Keratinocyte (primary cell): ENCODE data around the gene TNS4. TPM values are rescaled to one million over a fixed set of nuclear protein-coding genes. Genes with fewer than 3 reads are reported as not detected.

Experiments used
- DNase-seq: peaks from one replicate; pipeline ENCODE4 v3.0.0-alpha.2; 2011; ENCODE audit warnings: low read depth, missing footprints, low spot score
- FAIRE-seq: peaks from 2 replicates; lab custom pipeline; 2011; peaks lifted over from hg19 to GRCh38; lab: Jason Lieb, UNC
- H2AFZ ChIP-seq: 2 replicates; pipeline ENCODE4 v1.6.0; 2012; ENCODE audit warnings: low read length, control low read depth, inconsistent platforms; ENCODE audit not compliant: control insufficient read depth
- H3K27ac ChIP-seq: 2 replicates; pipeline ENCODE4 v1.5.1; 2011; ENCODE audit warnings: low read length; ENCODE audit not compliant: control insufficient read depth, insufficient read depth
- H3K27me3 ChIP-seq: 3 replicates; pipeline ENCODE4 v1.6.0; 2011; ENCODE audit warnings: low read length; ENCODE audit not compliant: control insufficient read depth, insufficient read depth; ENCODE audit errors: extremely low read depth
- H3K36me3 ChIP-seq, 2 experiments: 2 replicates in 1 of 2; 3 replicates in 1 of 2; pipeline ENCODE4 v1.5.1; 2011; ENCODE audit warnings: low read length in 2 of 2, mild to moderate bottlenecking in 1 of 2; ENCODE audit not compliant: control insufficient read depth in 2 of 2, insufficient read depth in 2 of 2; ENCODE audit errors: extremely low read depth in 1 of 2
- H3K4me1 ChIP-seq: 3 replicates; pipeline ENCODE4 v1.5.1; 2011; ENCODE audit warnings: low read length; ENCODE audit not compliant: control insufficient read depth, insufficient read depth; ENCODE audit errors: extremely low read depth
- H3K4me2 ChIP-seq: 3 replicates; pipeline ENCODE4 v1.6.0; 2011; ENCODE audit warnings: low read depth, low read length; ENCODE audit not compliant: control insufficient read depth, insufficient read depth; ENCODE audit errors: extremely low read depth
- H3K4me3 ChIP-seq, 3 experiments: fragments of 200-600 bp in 1 of 3; sonication (generic) in 1 of 3; 2 replicates in 2 of 3; 3 replicates in 1 of 3; pipeline ENCODE4 v1.5.1; 2011 to 2016; ENCODE audit warnings: low read length in 3 of 3, mild to moderate bottlenecking in 3 of 3, control low read depth in 2 of 3, inconsistent platforms in 1 of 3, low read depth in 1 of 3, mixed read lengths in 1 of 3, mixed run types in 1 of 3, moderate library complexity in 1 of 3; ENCODE audit not compliant: control insufficient read depth in 2 of 3, insufficient read depth in 2 of 3; ENCODE audit errors: extremely low read depth in 1 of 3
- H3K79me2 ChIP-seq: 2 replicates; pipeline ENCODE4 v1.6.0; 2012; ENCODE audit warnings: low read length; ENCODE audit not compliant: control insufficient read depth, insufficient read depth
- H3K9ac ChIP-seq: 3 replicates; pipeline ENCODE4 v1.6.0; 2011; ENCODE audit warnings: low read length; ENCODE audit not compliant: control insufficient read depth, insufficient read depth; ENCODE audit errors: extremely low read depth
- H3K9me1 ChIP-seq: 3 replicates; pipeline ENCODE4 v1.6.0; 2011; ENCODE audit warnings: low read length; ENCODE audit not compliant: control insufficient read depth, insufficient read depth; ENCODE audit errors: extremely low read depth
- H3K9me3 ChIP-seq: 2 replicates; pipeline ENCODE4 v1.5.1; 2012; ENCODE audit warnings: low read depth, low read length; ENCODE audit not compliant: control insufficient read depth
- H4K20me1 ChIP-seq: 3 replicates; pipeline ENCODE4 v1.6.0; 2011; ENCODE audit warnings: low read length; ENCODE audit not compliant: control insufficient read depth, insufficient read depth; ENCODE audit errors: extremely low read depth
- CTCF ChIP-seq, 3 experiments: IDR thresholded peaks in 1 of 3; conservative IDR thresholded peaks in 1 of 3; optimal IDR thresholded peaks in 1 of 3; 2 replicates in 2 of 3; 3 replicates in 1 of 3; pipeline versions ENCODE3 to v1.5.1; 2011; ENCODE audit warnings: low read length in 3 of 3, mild to moderate bottlenecking in 3 of 3, moderate library complexity in 2 of 3, control low read depth in 1 of 3, inconsistent platforms in 1 of 3; ENCODE audit not compliant: insufficient read depth in 2 of 3; ENCODE audit errors: extremely low read depth in 1 of 3
- EZH2 ChIP-seq: IDR thresholded peaks from one replicate; pipeline ENCODE4 v1.6.1; 2012; ENCODE audit warnings: inconsistent platforms, mild to moderate bottlenecking, low read length, moderate library complexity
- dilution Hi-C: fragments of 300-500 bp; cut with MboI; formaldehyde crosslinking; loops from one replicate; pipeline ENCODE4 v1.7.0; 2020; ENCODE audit warnings: low sequenced_read_pairs; ENCODE audit not compliant: extremely low pct_ligation_motif_present
- polyA plus RNA-seq, 5 experiments: library from polyadenylated mRNA; depleted of rRNA in 3 of 5; stranded (reverse) in 3 of 5; stranded (forward) in 1 of 5; unstranded in 1 of 5; fragments of >200 nt; gene quantifications; 1 replicate in 1 of 5; 2 replicates in 3 of 5; 3 replicates in 1 of 5; pipeline versions ENCODE4 v1.2.1 to v1.2.3, GENCODE V29; 2011 to 2012; ENCODE audit warnings: missing spikeins in 2 of 5, low read depth in 1 of 5, low replicate concordance in 1 of 5

The TNS4 gene
- polyA plus RNA-seq, 1 donor (not counting 4 experiments of a cell fraction or from before 2014, with no cell fraction given) = 160 TPM

- Histone ChIP-seq H3K9ac (no peak overlapping the region), H3K9me1 (no peaks in the 10 kb centered on the region), H3K79me2 (no peaks in the 10 kb centered on the region), H3K4me1 (peaks cover 6% of the 10 kb centered on the region), H3K36me3 (no peaks in the 10 kb centered on the region), H3K4me2 (no peak overlapping the region), H3K27me3 (peaks cover 30% of the 10 kb centered on the region), H3K27ac (no peak overlapping the region), H4K20me1 (no peaks in the 10 kb centered on the region), H2AFZ (no peak overlapping the region), H3K9me3 (no peaks in the 10 kb centered on the region), H3K4me3 (no peak overlapping the region)
- no peak for TF ChIP-seq EZH2
- TF ChIP-seq CTCF (optimal IDR thresholded peaks at IDR 0.05 in 1 of 3, IDR thresholded peaks at IDR 0.05 in 1 of 3, conservative IDR thresholded peaks at IDR 0.05 in 1 of 3; ENCODE audit: extremely low read depth in 1 of 3, insufficient read depth in 2 of 3, low read length in 3 of 3) = peak; percentile 67 to 79 (median 78)
- dilution Hi-C loops = no loop called here
- FAIRE-seq (peak; percentile 74), DNase-seq (no peak)
Measured at GRCh38 chr17:40433551-40434415, 67.6 kb downstream of the TNS4 start.

GRCh38 chr17:40432864-40433528 lies 68.4 kb downstream of the TNS4 start:
- no peak overlapping the region for H2AFZ ChIP-seq
- no peaks in the 10 kb centered on the region for H3K79me2 ChIP-seq
- FAIRE-seq (no peak), DNase-seq (no peak)
- H3K4me3 ChIP-seq = no peak overlapping the region
- no peak overlapping the region for H3K27ac ChIP-seq
- no peak overlapping the region for H3K4me2 ChIP-seq
- no peaks in the 10 kb centered on the region for H3K9me3 ChIP-seq
- H3K9ac ChIP-seq = no peak overlapping the region
- dilution Hi-C loops = no loop called here
- H4K20me1 ChIP-seq = no peaks in the 10 kb centered on the region
- peaks cover 30% of the 10 kb centered on the region for H3K27me3 ChIP-seq
- H3K9me1 ChIP-seq = no peaks in the 10 kb centered on the region
- no peak for TF ChIP-seq EZH2
- TF ChIP-seq CTCF (optimal IDR thresholded peaks at IDR 0.05 in 1 of 3, IDR thresholded peaks at IDR 0.05 in 1 of 3, conservative IDR thresholded peaks at IDR 0.05 in 1 of 3; ENCODE audit: extremely low read depth in 1 of 3, insufficient read depth in 2 of 3, low read length in 3 of 3) = no peak
- H3K36me3 ChIP-seq = no peaks in the 10 kb centered on the region
- H3K4me1 ChIP-seq = peaks cover 6% of the 10 kb centered on the region
